ENCODE data around the gene PHLDA3.
A peak's percentile ranks its signal among the peaks of the same experiment; 100 is the strongest.

Gene PHLDA3

DNA sequence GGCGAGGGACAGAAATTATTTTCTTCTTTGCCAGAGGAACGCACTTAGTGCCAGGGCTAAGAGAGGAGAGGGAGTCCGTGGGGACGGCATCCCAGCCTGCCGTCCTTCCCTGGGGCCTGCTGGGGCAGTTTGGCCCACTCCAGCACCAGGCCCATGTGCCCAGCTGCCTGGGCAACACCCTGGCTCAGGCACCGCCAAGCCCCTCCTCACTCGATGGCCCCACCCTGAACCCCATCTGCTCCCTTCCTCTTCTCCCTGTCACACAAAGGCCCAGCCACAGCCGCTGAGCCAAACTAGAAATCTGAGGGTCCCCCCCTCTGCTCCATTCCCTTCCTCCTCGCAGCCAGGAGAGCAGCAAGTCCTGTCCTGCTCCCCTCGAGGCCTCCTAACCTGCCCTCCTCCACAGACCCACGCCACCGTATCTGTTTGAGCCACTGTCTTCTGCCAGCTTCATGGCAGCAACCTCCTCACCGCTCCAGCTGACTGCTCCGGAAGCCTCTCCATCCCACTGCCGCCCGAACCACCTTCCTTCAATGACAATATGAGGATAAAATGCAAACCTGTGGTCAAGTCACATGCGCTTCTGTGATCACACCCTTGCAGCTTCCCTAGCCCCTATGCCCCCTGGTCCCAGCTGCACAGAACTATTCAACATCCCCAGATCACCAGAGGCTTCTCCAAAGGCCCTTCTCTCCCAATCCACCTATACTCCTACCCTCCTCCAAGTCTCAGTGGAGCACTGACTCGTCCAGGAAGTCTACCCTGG, 39.1 kb downstream of the PHLDA3 start:
- DNase-seq: no peak

DNA sequence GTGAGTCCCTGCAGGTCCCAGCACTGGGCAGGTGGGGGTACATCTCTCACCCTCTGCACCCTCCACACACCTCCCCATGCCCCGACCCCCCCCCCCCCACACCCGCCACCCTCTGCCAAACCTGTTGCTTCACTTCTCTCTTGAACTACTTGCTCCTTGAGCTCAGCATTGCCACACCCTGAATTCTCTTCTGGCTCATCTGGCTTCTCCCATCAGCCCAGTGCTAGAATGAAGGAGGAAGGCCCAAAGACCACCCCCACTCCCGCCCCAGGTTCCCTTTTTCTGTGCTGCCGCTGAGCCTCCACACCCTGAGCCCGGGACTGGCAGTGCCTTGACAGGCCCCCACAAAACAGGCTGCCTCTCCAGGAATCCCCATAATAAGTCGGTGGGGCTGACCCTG, 41.0 kb downstream of the PHLDA3 start:
- peak; percentile 63 to 66 for DNase-seq

DNA sequence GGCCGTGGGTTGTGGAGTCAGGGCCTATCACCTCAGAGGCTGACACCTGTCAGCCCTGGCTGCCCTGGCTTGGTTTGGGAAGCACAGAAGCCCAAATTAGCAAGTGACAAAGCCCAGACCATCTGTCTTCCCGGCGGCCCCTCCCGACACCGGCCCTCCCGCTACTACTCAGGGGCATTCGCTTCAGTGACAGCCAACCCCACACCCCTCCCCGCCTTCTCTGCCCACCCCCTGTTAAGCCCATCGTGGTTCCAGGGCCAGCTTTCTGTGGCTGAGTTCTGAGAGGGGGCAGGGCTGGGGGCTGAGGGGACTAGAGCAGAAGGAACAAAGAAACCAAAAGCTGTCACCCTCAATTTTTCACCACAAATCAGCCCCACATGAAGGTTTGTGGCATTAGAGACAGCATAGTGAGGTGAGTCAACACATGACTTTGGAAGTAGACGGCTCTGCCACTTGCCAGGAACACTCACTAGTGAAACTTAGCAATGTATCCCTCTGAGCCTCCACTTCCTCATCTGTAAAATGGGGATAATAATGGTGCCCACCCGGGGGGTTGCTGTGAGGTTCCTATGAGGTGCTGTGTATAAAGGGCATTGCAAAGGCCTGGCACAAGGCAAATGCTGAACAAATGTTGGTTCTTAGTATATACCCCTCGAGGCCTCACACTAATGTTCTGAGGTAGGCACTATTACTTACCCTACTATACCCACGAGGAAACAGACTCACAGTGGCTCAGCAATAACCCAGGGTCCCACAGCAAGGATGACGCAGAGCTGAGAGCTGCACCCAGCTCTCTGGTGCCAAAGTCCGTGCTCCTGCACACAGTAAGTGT, 42.3 kb downstream of the PHLDA3 start:
- DNase-seq: no peak

DNA sequence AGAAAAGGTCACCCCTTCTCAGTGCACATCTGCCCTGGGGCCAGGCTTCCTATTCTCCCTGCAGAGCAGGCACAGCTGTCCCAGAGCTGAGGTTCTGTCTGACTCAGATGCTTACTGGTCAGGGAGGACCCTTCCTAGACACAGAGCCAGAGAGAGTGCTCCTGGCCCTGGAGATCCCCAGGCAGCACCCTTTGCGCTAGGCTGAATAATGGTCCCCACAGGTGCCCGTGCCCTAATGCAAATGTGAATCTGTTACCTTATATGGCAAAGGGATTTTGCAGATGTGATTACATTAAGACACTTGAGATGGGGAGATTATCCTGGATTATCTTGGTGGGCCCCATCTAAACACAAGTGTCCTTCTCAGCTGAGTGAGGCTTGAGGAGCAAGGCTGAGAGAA, 44.8 kb downstream of the PHLDA3 start:
- DNase-seq: no peak

DNA sequence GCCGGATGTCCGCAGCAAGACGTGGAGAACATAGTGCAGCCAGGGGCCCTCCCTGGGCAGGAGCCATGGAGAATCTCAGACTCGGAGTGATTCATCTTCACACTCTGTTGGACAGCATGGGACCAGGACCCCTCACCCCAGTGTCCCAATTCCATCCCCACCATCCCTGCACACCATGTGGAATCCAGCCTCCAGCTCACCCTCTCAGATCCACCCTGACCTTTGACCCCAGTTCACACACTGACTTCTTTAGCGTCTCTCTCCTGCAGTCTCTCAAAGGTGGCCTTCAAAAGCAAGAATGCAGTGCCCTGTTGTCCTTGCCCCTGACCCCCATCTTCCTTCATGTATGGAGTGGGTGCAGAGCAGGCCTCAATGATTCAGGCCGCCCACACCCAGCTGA, 45.3 kb downstream of the PHLDA3 start:
- no peak for DNase-seq

DNA sequence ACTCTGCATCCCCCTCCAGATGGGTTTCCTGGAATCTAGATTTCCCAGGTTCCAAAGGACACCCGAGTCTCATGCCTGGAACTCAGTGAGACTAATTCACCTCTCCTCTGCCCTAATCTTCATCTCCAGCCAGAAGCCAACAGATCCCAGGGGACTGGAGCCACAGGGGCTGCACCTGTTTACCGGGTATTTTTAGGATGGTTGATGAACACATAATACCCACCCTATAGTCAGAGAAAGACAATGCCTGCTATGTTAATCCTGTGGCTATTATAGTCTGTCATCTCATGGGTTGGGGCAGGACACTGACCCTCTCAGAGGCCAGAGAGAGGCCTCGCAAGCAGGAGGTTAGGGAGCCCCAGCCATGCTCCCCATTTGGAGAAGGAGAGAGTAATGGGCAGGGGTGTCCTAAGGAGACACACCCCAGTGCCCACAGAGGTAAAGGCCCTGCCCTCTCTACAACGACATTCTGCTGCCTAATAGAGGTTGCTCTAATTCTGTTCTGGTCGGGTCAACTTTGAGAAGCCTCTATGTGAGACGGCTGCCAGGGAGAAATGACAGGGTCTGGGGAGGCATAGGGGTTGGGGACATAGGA, 46.5 kb downstream of the PHLDA3 start:
- no peak for DNase-seq

DNA sequence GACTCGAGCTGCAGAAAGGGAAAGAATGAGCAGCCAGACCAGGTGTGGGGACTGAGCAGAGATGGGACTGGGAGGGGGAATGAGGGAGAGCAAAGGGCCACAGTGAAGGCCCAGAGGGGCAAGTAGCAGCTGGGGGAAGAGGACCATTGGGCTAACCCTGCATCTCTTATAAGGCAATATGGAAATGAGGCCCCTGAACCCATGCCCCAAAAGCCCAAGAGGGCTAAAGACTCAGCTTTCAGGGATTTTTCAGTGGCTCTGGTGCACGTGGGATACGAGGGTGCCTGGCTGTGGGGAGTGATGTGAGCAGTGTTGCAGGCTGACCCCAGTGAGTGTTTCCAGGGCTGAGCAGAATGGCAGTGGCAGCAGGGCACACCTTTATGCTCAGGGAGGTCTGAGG, 47.0 kb downstream of the PHLDA3 start:
- no peak for DNase-seq

DNA sequence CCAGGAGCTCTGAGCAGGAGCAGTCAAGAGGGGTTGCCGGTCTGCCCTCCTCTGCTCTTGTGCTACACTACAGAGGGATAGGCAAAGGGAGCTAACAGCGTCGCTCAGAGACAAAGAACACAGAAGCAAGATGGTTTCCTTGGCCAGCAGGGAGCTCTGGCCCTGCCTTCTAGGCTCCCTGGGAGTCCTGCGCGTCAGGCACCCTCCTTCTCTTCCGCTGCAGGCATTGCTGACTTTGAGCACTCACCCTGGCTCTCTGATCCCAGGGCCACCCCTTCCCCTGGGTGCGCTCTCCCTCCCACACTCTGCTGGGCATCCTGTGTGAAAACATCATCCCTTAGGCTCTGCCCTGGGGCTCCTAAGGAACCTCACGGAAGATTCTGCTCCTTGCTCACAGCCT, 47.9 kb downstream of the PHLDA3 start:
- DNase-seq: no peak

DNA sequence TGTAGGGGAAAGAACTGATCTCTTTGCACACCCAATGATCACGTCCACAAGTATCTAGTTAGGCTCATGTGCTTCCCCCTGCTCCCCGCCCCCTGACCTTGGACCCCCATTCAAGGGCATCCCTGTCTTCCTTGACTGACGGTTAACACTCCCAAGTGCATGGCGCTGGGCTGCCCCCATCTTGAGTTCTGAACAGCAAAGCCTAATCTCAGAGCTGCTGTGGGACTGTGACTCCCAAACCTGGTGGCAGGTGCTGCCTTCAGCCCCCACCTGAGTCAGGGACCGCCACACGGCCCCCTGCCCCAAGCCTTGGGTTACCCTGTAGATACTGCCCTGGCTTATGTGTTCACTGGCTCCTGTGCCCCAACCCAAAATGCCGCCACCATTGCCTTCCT, 48.4 kb downstream of the PHLDA3 start:
- no peak for DNase-seq

DNA sequence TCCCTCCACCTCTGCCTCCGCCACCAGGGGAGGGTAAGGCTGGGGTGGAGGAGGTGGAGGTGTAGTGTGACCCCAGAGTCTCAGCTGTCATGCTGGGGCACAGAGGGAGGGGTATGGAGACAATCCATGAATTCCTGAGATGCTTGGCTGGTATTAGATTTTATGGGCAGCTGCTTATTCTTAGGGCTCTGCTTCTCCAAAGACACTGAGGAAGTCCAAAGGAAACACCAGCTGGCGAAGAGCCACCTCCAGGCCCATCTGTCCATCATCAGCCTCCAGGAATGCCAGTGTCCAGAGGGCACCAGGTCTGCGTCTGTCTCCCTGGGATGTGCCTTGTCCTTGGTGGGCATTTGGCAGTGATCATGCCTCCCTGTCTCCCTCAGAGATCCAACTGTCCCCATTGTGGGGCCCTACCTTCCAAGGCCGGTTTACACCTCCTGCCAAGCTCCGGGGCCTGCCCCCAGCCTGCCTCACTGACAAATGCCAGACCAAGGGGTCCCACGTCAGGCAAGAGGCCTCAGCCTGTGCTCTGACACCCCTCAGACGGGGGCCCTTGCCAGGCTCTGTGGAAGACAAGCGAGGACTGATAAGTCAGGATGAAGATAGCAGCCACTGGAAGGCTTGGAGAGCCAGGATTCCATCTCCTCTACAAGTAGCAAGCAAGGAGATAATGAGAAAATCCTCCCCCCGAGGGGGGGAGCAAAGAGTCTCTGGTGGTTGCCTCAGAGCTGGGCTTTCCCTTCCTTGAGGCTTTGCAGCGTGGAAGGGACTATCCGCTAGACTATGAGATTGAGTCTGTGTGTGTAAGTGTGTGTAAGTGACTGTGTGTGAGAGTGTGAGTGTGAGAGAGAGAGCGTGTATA, 49.0 kb downstream of the PHLDA3 start:
- no peak for DNase-seq

DNA sequence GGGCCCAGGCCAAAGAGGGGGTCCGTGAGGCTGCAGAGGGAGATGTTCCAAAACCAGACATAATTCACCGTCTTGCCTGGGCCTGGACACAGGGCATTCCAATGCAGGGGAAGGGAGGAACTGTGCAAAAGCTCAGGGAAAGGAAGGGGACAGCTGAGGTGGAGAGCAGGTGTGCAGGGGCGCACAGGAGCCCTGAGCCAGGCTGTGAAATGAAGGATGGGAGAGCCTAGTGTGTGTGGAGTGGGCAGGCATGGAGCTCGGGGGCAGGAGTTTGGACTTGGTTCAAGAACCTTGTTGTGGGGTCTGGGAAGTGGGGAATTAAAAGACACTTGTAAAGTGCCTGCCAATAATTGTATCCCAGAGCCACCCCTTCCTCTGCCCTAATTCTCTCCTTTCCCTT, 49.7 kb downstream of the PHLDA3 start:
- no peak for DNase-seq

DNA sequence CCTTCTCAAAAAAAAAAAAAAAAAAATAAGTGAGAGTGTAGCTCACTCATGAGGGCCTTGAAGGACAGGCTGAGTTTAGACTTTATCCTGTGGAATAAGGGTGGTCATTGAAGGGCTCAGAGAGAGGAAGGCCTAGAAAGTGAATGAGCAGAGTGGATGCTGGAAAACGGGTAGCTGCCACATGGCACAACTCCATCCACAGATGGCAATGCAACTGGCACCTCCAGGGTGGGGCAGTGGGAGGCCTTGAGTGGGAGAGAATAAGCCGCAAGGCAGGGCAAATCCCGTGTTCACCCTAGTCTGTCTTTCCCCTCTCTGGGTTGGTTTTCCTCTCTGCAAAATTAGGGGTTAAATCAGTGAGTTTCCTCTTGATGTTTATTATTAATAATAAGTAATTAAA, 50.5 kb downstream of the PHLDA3 start:
- no peak for DNase-seq
